Measurements from ENCODE around the gene TMEM215.

TMEM215 gene

GRCh38 chr9:32828861-32829260 is 45.5 kb downstream of the TMEM215 start:
- H3K4me3 ChIP-seq = no peak overlapping the region
- H3K27ac ChIP-seq = no peak overlapping the region

GRCh38 chr9:32832346-32832745 is 49.0 kb downstream of the TMEM215 start:
- H3K27ac ChIP-seq = no peak overlapping the region
- no peak overlapping the region for H3K4me3 ChIP-seq

All from skin epidermis (tissue), 12 donors.